A172 (cell line): ENCODE data around the gene CDC42BPA. TPM values are rescaled to one million over a fixed set of nuclear protein-coding genes. Genes with fewer than 3 reads are reported as not detected.

Source experiments
- DNase-seq: peaks from one replicate; pipeline ENCODE4 v3.0.0-alpha.2; 2015; ENCODE audit warnings: low spot score
- total RNA-seq: library from RNA; depleted of rRNA; stranded (reverse); fragments of >200 nt; shearing (Covaris generic); gene quantifications from 2 replicates; pipeline ENCODE4 v1.2.3, GENCODE V29; 2014

Gene CDC42BPA
- total RNA-seq, 1 experiment from 2014 or later, result 36.9 TPM

GRCh38 chr1:226995365-226996332 lies 322.6 kb downstream of the CDC42BPA start:
- no peak for DNase-seq

- DNase-seq, result no peak
Measured at GRCh38 chr1:226994586-226995364, 323.5 kb downstream of the CDC42BPA start.

DNA sequence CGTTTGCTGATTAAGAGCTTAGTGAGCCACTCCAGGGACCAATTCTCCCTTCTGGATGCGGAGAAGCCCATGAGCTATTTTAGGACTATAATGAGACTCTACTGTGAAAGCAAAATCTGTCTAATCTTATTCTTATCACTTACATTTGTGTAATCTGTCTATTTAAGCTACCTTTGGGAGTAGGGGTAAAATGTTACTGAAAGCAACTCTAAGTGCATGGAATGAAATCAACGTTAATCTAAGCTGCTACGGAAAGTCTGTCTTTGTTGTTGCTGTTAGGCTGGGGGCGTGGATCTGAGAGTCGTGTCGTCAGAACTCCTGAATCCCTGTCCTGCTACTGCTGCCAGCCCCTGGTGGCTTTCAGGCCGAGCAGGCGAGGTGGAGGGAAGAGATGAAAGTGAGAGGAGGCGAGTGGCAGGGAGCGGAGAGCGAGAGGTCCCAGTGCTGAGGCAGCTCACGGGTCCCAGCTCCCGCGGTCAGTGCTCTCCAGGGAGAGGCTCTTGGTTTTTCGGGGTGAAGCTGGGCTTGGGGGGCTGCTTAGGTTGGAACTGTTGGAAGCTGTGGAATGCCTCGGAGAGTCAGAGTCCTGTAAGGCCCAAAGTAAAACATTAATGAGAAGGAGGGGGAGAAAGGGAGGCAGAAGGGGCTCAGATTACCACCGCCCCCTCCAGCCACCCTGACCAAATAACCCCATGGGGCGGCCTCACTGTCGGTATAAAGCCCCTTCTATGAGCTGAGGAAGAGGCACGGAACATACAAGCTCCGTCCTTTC lies 324.3 kb downstream of the CDC42BPA start:
- no peak for DNase-seq

DNA sequence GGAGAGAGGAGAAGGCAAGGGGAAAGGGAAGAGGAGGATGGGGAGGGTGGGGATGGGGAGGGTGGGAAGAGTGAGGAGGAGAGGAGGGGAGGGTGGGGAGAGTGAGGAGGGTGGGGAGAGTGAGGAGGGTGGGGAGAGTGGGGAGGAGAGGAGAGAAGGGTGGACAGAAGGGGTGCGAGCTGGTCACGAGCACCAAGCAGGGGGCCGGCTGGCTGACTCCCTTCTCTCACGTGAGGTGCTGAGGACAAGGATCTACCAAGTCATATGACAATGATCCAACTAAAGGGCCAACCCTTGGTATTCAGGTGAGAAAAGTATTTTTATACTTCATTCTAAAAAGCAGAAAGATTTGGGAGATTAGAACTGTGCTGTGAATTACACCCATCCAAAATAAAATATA lies 326.4 kb downstream of the CDC42BPA start:
- no peak for DNase-seq

GRCh38 chr1:226990133-226990716 lies 328.1 kb downstream of the CDC42BPA start:
- no peak for DNase-seq

GRCh38 chr1:226989085-226989920 lies 329.0 kb downstream of the CDC42BPA start:
- DNase-seq, result no peak

DNA sequence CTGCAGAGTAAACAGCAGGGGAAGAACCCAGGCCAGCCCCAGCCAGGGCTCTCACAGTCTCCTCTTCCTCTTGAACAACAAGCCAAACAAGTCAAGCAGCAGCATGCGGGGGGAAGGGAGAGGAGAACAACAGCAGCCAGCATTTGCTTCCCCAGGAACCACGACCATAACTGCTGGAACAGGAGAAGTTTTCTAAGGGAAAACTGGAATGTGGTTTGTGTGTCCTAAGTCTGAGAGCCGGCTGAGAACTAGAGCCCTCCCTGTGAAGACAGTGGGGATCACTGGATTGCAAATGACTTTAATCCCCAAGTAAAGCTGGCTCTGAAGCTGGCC lies 330.0 kb downstream of the CDC42BPA start:
- DNase-seq, result no peak

DNA sequence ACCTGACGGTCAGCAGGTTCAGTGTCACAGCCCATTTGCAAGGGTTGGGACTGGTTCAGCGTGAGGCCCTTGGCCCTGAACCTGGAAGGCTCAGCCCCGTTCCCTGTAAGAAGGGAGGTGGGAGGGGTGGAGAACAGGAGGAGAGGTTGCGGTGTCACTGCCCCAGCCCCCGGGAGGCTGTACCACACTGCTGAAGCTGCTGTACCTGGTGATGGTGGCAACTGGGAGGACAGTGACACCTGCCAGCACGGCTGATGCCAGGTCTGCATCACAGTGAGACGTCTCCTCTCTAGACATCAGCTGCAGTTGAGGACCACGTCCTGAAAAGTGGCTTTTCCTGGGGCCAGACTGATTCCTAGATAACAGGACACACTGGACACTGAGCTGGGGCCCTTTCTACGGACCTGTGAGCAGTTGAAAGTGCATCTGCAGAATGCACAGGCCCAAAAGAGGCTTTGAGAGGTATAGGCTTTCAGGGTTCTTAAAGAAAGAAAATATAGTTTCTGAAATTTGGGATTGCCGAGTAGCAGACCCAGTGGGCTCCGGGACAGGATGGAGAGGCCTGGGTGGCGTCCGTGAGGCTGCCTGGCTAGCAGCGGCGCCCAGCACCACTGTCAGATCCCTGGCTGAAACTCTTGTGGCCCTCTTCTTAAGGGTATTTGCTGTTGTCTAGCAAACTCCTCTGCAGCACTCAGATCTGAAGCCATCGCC lies 330.5 kb downstream of the CDC42BPA start:
- DNase-seq, result no peak

DNA sequence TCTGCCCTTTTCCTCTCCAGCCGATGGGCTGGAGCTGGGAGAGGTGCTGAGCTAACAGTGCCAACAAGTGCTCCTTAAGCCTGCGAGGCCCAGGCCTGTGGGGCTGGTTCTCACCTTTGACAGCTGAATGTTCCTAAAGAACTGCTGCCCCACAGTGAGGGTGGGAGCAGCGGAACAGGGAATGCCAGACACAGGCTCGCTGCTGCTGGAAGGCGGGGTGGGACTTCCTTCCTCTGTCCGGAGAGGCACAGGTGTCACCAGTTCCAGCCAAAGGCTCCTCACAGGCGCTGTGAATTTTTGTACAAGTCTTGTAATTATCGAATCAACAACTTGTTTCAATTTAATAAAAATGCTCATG lies 331.1 kb downstream of the CDC42BPA start:
- DNase-seq, result no peak

DNA sequence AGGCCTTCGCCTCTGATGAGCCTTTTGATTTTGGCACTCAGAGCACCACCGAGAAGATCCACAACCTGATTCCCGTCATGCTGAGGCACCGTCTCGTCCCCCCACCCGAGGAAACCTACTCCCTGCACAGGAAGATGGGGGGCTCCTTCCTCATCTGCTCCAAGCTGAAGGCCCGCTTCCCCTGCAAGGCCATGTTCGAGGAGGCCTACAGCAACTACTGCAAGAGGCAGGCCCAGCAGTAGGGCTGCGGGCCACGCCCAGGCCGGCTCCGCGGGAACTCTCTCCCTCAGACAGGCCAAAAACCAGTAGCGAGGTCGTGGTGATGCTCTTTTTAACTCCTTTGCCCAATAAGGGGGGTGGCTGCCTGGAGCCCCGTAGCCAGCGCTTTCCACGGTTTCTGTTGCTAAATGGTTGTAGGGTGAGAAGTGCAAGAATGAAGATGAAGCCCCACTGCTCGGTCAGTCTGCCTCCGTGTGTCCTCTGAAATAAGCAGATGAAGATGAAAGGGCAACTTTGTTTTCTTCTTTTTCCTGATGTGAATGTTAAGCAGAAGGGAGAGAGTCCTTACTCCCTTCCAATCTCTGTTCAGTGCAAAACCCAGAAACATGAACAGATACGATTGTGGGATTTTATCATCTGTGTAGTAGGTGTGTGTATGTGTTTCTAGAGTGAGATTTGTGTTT lies 331.7 kb downstream of the CDC42BPA start:
- DNase-seq, result no peak

GRCh38 chr1:226985839-226986463 lies 332.3 kb downstream of the CDC42BPA start:
- no peak for DNase-seq

DNA sequence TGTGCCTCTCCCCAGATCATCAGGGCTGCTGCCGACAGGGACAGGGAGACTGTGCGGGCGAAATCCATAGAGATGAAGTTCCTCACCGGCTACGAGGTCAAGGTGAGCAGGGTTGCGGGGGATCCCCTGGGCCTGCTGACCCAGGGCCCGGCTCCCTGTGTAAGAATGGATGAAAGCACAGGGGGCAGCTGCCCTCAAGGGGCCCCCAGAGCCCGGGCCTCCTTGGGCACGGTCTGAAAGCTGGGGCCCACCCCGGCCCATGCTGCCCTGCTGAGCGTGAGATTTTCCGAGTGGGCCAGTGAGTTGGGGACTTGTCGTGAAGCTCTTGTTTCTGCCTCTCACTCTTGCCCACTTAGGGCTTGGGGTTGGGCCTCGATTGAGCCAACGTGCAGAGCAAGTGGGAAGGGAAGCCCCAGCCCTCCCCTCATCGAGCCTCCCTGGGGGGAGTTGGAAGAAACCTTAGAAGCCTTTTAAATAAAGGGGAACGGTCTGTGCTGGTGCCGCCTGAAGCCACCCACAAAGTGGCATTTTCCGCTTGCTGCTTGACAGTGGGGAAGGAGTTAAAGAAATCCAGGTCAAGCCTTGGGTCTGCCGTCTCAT lies 333.0 kb downstream of the CDC42BPA start:
- no peak for DNase-seq

DNA sequence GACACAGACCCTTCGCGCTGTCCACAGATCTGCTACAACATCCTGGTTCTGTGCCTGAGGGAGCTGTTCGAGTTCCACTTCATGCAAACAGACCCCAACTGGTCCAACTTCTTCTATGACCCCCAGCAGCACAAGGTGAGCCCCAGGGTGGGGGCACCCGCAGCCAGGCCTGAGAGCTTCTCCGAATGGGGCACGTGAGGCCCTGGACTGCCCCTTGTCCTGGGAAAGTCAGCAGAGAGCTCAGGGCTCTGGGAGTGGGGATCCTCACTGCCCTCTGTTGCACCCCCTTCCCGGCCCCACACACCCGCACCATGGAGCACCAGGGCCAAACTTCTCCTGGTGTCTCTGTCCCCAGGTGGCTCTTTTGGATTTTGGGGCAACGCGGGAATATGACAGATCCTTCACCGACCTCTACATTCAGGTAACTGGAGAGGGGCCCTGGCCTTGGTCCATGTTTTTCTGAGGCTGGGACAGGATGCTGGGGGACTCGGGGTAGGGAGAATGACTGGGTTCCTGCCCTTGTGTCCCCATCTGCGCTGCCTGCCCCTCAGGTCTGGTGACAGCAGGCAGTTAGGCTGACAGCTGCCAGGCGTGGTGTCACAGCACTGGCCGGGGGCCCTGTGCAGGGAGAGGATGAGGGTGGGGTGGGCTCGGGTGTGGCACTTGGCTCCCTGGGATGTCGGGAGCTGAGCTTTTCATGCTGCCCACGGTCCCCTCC lies 333.6 kb downstream of the CDC42BPA start:
- DNase-seq, result no peak

DNA sequence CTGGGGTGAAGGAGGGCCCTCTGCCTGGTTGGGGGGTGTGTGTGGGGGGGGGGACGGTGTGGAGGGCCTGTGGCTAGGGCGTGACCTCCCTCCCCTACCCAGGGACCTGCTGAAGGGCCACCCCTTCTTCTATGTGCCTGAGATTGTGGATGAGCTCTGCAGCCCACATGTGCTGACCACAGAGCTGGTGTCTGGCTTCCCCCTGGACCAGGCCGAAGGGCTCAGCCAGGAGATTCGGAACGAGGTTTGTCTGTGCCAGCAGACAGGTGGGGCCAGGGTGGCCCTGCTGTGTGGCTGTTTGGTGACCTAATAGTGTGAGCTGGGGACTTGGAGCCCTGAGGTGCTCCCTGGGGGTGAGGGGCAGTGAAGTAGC lies 334.3 kb downstream of the CDC42BPA start:
- no peak for DNase-seq

GRCh38 chr1:226983247-226983991 lies 334.9 kb downstream of the CDC42BPA start:
- DNase-seq, result no peak

- no peak for DNase-seq
Measured at GRCh38 chr1:226982451-226983177, 335.7 kb downstream of the CDC42BPA start.

DNA sequence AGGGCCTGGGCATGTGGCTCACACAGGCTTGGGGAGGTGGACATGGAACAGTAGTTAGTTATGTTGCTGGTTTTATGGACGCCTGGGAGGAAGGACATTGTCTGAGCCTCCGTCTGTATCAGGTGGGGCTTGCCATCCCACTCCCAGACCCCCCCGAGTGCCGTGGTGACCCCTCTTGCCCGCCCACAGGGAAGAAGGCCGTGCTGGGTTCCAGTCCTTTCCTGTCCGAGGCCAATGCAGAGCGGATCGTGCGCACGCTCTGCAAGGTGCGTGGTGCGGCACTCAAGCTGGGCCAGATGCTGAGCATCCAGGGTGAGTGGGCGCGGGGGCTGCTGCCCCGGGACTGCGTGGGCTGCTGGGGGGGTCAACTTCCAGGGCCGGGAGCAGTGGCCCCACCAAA lies 336.5 kb downstream of the CDC42BPA start:
- no peak for DNase-seq
